GM21529 (cell line): ENCODE results near the gene MAD1L1.
"Not testable (repeated sequence)": the region's sequence is repeated elsewhere in the genome, so short reads cannot be mapped to it uniquely, and the experiment has no call there.

Experiments used
- ATAC-seq: cut with Tn5 transposase; IDR thresholded peaks from one replicate; pipeline ENCODE4 v1.9.1; 2021; ENCODE audit not compliant: unreplicated experiment

MAD1L1 gene

GRCh38 chr7:1933066-1933750 is 299.5 kb downstream of the MAD1L1 start:
- ATAC-seq, result no peak

- no peak for ATAC-seq
Measured at GRCh38 chr7:1931951-1932270, 300.8 kb downstream of the MAD1L1 start.

- no peak for ATAC-seq
Measured at GRCh38 chr7:1931256-1931950, 301.3 kb downstream of the MAD1L1 start.

DNA sequence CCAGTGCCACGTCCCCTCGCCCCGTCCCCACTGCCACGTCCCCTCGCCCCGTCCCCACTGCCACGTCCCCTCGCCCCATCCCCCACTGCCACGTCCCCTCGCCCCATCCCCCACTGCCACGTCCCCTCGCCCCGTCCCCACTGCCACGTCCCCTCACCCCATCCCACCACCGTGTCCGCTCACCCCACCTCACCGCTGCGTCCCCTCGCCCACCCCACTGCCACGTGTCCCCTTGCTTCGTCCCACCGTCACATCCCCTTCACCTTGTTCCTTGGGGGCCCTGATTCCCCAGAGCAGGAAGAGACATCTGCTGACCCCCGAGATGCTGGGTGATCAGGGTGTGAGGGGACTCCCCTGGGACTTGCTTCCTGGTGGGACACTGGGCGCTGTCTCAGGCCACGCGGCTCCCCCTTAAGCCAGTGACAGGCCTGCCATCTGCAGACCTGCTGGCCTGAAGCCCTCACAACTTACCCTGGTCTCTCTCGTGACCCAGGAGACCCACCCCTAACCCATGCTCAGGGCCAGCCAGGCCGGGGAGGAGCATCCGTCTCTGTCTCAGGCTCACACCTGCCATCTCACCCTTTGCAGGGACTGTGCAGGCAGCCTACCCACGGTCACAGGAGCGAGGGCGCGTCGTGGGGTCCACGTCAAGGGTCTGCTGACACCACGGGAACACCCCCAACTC is 302.2 kb downstream of the MAD1L1 start:
- ATAC-seq, result no peak

DNA sequence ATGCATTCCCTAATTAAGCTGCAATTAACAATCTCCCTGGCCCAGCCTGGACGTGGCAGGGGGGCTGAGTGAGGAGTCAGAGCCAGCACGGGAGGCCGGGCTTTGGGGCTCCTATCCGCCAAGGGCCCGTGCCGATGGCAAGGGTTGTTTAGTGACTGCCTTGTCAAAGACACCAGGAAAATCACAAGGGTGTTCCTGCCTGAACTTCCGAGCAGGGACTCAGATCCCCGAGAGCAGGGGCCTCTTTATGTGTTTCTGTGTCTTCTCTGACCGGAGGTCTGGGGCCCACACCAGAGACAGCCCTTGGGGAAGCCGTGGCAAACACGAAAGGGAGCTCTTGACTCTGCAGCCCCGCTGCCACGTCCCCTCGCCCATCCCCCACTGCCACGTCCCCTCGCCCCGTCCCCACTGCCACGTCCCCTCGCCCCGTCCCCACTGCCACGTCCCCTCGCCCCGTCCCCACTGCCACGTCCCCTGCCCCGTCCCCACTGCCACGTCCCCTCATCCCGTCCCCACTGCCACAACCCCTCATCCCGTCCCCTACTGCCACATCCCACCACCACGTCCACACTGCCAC is 303.3 kb downstream of the MAD1L1 start:
- ATAC-seq, result not testable (repeated sequence)

DNA sequence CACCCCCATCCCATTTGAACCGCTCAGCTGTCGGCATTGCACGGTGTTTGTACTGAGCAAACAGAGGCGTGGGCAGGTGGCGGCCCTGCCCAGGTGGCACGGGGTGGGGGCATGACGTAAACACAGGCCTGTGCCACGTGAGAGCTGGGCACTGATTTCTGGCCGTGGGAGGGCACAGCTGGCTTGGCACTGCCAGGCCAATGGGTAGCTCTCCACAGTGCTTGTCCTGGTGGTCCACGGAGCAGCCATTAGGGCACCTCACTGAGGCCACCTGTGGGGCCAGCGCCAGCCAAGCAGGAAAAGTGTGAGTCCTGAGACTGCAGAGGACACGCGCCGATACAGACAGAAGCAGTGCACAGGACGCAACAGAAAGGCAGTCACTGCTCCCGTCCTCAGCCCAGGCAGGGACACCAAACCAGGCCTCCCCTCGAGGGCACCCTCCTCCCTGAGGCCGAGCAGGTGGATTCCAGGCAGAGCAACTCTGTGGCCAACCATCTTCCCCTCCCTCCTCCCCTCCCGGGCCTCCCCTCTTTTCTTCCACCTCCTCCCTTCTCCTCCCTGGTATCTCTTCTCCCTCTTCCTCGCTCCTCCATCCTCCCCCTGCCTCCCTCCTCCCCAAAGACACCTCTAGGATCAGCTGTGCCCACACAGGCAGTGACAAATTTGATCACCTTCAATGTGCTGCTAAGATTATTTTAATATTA is 303.9 kb downstream of the MAD1L1 start:
- ATAC-seq, result no peak

GRCh38 chr7:1927937-1928644 is 304.7 kb downstream of the MAD1L1 start:
- no peak for ATAC-seq

DNA sequence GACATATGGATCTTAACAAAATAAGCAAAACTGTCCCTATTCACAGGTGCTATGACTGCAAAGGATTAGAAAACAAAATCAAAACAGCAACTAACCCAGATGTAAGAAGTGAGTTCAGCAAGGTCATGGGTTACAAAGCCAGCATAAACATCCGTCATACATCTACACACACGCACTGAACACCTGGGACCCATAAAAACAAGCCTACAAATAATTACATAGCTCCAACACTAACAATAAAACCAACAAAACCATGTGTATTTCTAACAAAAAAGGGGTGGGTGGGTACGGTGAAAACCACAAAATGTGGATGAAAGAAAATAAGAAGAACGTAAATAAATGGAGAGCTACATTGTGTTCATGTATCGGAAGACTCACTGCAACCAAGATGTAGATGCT is 305.8 kb downstream of the MAD1L1 start:
- ATAC-seq, result no peak

GRCh38 chr7:1925973-1926907 is 306.5 kb downstream of the MAD1L1 start:
- no peak for ATAC-seq

GRCh38 chr7:1925349-1925748 is 307.4 kb downstream of the MAD1L1 start:
- ATAC-seq, result no peak

DNA sequence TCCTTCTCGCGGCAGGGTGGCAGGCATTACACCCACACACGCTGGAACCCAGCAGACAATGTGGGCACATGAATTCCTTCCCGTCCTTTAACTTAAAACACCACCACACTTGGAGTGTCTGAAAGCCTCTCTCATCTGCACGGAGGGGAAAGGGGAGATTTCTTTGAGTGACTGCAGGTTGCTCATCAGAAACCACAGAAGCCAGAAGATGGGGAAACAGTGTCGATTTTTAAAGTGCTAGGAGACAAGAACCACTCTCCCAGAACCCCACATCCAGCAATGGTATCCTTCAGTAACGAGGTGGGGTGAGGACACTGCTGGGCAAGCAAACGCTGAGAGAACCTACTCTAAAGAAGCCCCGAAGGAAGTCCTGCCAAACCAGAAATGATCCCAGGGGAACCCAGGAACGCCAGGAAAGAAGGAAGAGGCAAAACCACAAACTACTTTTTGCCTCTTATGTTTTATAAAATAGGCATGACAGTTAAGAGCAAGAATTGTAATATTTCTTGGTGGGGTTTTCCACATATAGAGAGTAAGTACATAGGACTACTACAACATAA is 308.4 kb downstream of the MAD1L1 start:
- ATAC-seq, result no peak

- no peak for ATAC-seq
Measured at GRCh38 chr7:1923409-1924257, 309.1 kb downstream of the MAD1L1 start.

DNA sequence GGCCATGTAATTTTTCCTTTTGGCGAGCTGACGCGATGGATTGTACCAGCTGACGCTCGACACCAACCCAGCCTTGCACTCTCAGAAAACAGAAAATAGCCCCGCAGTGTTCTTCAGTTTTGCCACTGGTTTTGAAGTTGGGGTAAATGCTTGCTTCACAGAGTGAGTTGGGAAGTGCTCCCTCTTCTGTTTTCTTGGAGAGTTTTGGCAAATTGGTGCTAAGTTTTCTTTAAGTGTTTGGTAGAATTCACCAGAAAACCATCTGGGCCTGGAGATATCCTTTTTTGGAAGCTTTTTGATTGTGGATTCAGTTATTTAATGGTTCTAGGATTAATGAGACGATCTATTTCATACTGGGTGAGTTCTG is 309.9 kb downstream of the MAD1L1 start:
- no peak for ATAC-seq

DNA sequence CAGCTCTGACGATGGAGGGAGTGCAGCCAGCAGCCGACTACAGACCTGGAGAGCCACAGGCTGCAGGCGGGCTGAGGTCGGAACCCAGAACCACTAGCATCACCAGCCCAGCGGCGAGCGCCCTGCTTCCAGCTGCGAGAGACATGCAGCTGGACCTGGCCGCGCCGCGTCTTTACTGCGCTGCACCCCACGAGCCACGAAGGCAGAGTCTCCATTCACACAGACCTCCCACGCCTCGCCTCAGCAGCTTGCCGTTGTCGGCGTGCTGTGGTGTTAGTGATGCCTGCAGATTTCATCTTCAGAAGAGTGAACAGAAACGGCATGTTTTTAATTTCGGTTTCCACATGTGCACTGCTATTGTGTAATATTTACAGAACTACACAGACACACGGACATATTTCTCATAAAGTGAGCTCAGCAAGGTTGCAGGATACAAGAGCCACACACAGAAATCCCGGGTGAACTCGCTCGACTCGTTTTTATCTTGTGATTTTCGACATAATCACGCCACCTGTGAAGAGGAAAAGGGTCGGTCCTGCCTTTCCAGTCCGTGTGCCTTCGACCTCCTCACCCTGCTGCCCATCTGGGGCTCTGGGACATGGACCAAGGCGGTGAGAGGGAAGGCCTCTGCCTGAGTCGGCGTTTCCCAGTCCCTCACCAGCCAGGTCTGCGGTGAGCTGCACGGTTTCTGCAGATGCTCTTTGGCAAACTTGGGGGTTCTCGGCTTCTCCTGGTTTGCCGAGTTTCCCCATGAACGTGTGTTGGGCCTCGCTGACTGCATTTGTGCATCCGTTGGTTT is 310.5 kb downstream of the MAD1L1 start:
- ATAC-seq, result no peak

DNA sequence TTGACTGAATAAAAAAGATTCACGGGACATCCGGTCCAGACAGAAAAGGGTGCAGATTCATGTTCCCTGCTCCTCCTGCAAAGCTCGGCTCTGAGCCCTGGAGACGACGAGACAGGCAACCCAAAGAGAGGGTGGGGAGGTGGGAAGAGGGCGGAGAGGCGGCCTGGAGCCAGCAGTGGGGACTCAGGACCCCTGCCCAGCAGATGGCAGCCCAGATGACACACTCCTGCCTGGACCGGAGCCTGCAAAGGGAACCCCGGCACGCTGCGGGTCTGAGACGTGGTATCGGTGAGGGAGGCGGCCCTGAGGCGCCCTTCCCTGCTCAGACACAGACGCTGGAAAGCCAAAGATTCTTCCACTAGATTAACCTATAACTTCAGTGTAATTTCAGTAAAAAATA is 311.9 kb downstream of the MAD1L1 start:
- no peak for ATAC-seq

- peak; percentile 51 for ATAC-seq
Measured at GRCh38 chr7:1920266-1920681, 312.5 kb downstream of the MAD1L1 start.

GRCh38 chr7:1919539-1920265 is 313.0 kb downstream of the MAD1L1 start:
- ATAC-seq, result peak; percentile 16
